Panc1 (cell line): ENCODE measurements around the gene SLCO1C1. TPM values are rescaled to one million over a fixed set of nuclear protein-coding genes. Genes with fewer than 3 reads are reported as not detected.

Source experiments
- ATAC-seq: fragments of 200-7000 bp; cut with Tn5 transposase; 2 replicates; pipeline ENCODE4 v1.9.1; 2020; ENCODE audit warnings: mild to moderate bottlenecking, moderate library complexity
- BruUV-seq: library from RNA; stranded (reverse); fragments of 400-500 nt; replicated peaks from 2 replicates; lab custom pipeline; 2021; lab: Mats Ljungman, UMichigan
- CTCF ChIA-PET: fragments of 300-600 bp; sonication (Branson Sonifier 250); formaldehyde crosslinking; loops from one replicate; lab custom pipeline; 2022; ENCODE audit warnings: antibody characterized with exemption; lab: Charles Lee
- POLR2A ChIA-PET: fragments of 300-600 bp; sonication (Branson Sonifier 250); formaldehyde crosslinking; loops from one replicate; lab custom pipeline; 2022; ENCODE audit warnings: antibody characterized with exemption; lab: Charles Lee
- DNase-seq: peaks from one replicate; pipeline ENCODE4 v3.0.0-alpha.2; 2010; ENCODE audit warnings: low read depth, low spot score
- H3K27ac ChIP-seq: 2 replicates; pipeline ENCODE4 v1.5.1; 2011; ENCODE audit warnings: mild to moderate bottlenecking, low read length, inconsistent platforms
- H3K27me3 ChIP-seq: fragments of 200-500 bp; sonication (Bioruptor generic); 2 replicates; pipeline ENCODE4 v1.6.0; 2014; ENCODE audit warnings: low read length, inconsistent platforms; ENCODE audit not compliant: control insufficient read depth, insufficient read depth
- H3K36me3 ChIP-seq: fragments of 200-500 bp; sonication (Bioruptor generic); 2 replicates; pipeline ENCODE4 v1.5.1; 2014; ENCODE audit warnings: inconsistent platforms, mild to moderate bottlenecking, low read length, moderate library complexity; ENCODE audit not compliant: control insufficient read depth, insufficient read depth
- H3K4me1 ChIP-seq: 2 replicates; pipeline ENCODE4 v1.5.1; 2011; ENCODE audit warnings: inconsistent platforms, mild to moderate bottlenecking, low read length, moderate library complexity; ENCODE audit not compliant: control insufficient read depth, insufficient read depth
- H3K4me3 ChIP-seq, 2 experiments: 2 replicates each; pipeline ENCODE4 v1.5.1; 2011 to 2012; ENCODE audit warnings: low read depth in 2 of 2, low read length in 2 of 2, mild to moderate bottlenecking in 2 of 2, inconsistent platforms in 1 of 2, moderate library complexity in 1 of 2
- H3K9me3 ChIP-seq: fragments of 200-500 bp; sonication (Bioruptor generic); 2 replicates; pipeline ENCODE4 v1.5.1; 2014; ENCODE audit warnings: low read depth, mild to moderate bottlenecking, inconsistent platforms, low read length, moderate library complexity; ENCODE audit not compliant: control insufficient read depth, insufficient read depth
- CTCF ChIP-seq: fragments of 450-650 bp; IDR thresholded peaks from 2 replicates; pipeline ENCODE4 v1.5.1; 2017; ENCODE audit warnings: mild to moderate bottlenecking
- POLR2AphosphoS5 ChIP-seq: IDR thresholded peaks from 2 replicates; pipeline ENCODE4 v1.6.1; 2012; ENCODE audit warnings: mild to moderate bottlenecking, low read depth, low read length, moderate library complexity
- REST ChIP-seq, 2 experiments: IDR thresholded peaks; 2 replicates each; pipeline ENCODE4 v1.6.1; 2011 to 2012; ENCODE audit warnings: low read depth in 2 of 2, control low read depth in 1 of 2, low read length in 1 of 2, mild to moderate bottlenecking in 1 of 2, moderate library complexity in 1 of 2; ENCODE audit not compliant: insufficient read depth in 1 of 2
- SIN3A ChIP-seq: IDR thresholded peaks from 2 replicates; pipeline ENCODE4 v1.6.1; 2012; ENCODE audit warnings: low read depth, mild to moderate bottlenecking, low read length, moderate library complexity, borderline replicate concordance; ENCODE audit not compliant: insufficient read depth
- TCF7L2 ChIP-seq: IDR thresholded peaks from 2 replicates; pipeline ENCODE4 v1.6.1; 2011; ENCODE audit warnings: mild to moderate bottlenecking, low read depth, low read length, inconsistent platforms
- in situ Hi-C: cut with HindIII; loops from 2 replicates; pipeline ENCODE4 v1.10.0; 2016; ENCODE audit warnings: low sequenced_read_pairs, low pct_unique_long_range_greater_than_20kb
- intact Hi-C: fragments of 100-400 bp; cut with micrococcal nuclease; formaldehyde crosslinking; loops from one replicate; pipeline ENCODE4 v1.10.0; 2022; ENCODE audit not compliant: unreplicated experiment
- total RNA-seq: library from RNA; stranded (reverse); gene quantifications from one replicate; pipeline ENCODE4 v1.2.1, GENCODE V29; 2021; ENCODE audit not compliant: unreplicated experiment

Gene SLCO1C1
- total RNA-seq, 1 experiment from 2014 or later = not detected

- intact Hi-C loops = no loop called here
- Histone ChIP-seq H3K27ac (no peak overlapping the region), H3K27me3 (no peaks in the 10 kb centered on the region), H3K9me3 (no peaks in the 10 kb centered on the region), H3K4me1 (no peaks in the 10 kb centered on the region), H3K4me3 (no peak overlapping the region), H3K36me3 (no peaks in the 10 kb centered on the region)
- CTCF ChIA-PET = no interaction called here
- TF ChIP-seq REST (IDR thresholded peaks at IDR 0.05; ENCODE audit: insufficient read depth in 1 of 2, low read depth in 2 of 2, low read length in 1 of 2) (no peak), POLR2AphosphoS5 (no peak), CTCF (no peak), TCF7L2 (no peak), SIN3A (no peak)
- no peak for DNase-seq
- no peak for ATAC-seq
- POLR2A ChIA-PET = no interaction called here
- no TSS peak for BruUV-seq
- in situ Hi-C loops = no loop called here
Measured at GRCh38 chr12:20740972-20741371, 45.8 kb downstream of the SLCO1C1 start.

GRCh38 chr12:20748198-20748597, 53.1 kb downstream of the SLCO1C1 start:
- no peaks in the 10 kb centered on the region for H3K9me3 ChIP-seq
- no peak for TF ChIP-seq TCF7L2
- TF ChIP-seq CTCF = no peak
- TF ChIP-seq REST (IDR thresholded peaks at IDR 0.05; ENCODE audit: insufficient read depth in 1 of 2, low read depth in 2 of 2, low read length in 1 of 2) = no peak
- no peak for TF ChIP-seq SIN3A
- no peak for TF ChIP-seq POLR2AphosphoS5
- in situ Hi-C loops (no loop called here), intact Hi-C loops (no loop called here)
- BruUV-seq = no TSS peak
- no peak overlapping the region for H3K27ac ChIP-seq
- ChIA-PET CTCF (no interaction called here), POLR2A (no interaction called here)
- H3K4me1 ChIP-seq = no peaks in the 10 kb centered on the region
- DNase-seq = no peak
- no peak for ATAC-seq
- no peaks in the 10 kb centered on the region for H3K27me3 ChIP-seq
- no peaks in the 10 kb centered on the region for H3K36me3 ChIP-seq
- no peak overlapping the region for H3K4me3 ChIP-seq
